NCI-H748 treated with DMSO at 0.1 percent for 48 hours (cell line): Measurements from ENCODE around the gene RUNX1.

Experiments
- DNase-seq: peaks from one replicate; lab custom pipeline; 2025; lab: John Stamatoyannopoulos, UW

RUNX1 gene

DNA sequence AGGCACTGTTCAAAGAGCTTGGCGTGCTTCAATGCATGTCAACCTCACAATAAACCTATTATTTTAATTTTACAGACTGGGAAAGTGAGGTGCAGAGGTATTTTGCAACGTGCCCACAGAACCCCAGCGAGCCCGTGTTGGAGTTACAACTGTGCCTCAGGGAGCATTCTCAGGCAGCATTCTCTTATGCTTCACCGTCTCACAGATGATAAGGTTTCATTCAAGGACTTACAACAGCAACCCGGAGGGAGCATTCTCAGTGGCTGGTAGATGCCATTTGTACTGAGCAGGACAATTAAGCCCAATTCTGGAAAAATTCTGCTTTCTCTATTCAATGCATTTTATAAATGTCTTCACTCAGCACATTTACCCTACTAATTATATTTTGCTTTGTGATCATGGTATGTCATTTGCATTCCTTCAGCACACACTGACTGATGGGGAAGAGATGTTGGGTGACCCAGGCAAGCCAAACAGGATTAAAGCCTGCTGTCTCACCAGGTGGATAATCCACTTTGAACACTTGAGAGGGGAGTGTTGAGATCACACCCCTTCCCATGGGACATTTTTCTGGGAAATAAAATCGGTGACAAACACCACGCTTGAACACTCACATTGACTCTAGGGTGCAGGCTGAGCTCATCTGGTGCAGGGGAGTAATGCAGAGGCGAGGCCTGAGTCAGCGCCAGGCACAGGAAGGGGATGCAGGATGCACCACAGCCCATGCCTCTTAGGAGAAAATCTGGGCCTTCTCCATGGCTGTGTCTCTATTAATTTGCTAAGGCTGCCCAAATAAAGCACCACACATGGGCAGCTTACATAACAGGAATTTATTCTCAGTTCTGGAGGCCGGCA lies 266.4 kb downstream of the RUNX1 start:
- no peak for DNase-seq

DNA sequence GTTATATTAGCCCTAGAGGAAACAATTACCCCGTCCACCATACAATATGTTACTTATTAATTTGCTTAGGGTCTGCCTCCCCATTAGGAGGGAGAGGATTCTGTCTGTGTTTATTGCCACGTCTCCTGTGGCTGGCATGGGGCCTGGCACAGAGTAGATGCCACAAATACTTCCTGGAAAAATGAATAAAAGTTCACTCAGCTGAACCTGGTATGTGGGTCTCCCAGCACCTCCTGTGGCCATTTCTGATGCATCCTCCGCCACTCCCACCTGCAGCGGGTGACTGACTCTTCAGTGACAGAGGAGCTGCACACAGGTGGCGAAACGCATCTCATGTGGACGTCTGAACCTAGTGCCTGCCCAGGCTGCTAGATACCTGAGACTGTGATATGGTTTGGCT lies 267.6 kb downstream of the RUNX1 start:
- no peak for DNase-seq

DNA sequence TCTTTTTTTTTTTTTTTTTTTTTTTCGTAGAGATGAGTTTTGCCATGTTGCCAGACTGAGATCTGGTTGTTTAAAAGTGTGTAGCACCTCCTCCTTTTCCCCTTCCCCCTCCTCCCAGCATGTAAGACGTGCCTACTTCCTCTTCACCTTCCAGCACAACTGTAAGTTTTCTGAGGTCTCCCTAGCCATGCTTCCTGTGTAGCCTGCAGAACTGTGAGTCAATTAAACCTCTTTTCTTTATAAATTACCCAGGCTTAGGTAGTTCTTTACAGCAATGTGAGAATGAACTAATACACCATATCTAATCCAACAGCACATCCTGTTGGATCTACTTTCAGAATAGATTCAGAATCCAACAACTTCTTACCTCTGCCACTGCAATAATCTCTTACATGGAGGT lies 269.2 kb downstream of the RUNX1 start:
- no peak for DNase-seq

DNA sequence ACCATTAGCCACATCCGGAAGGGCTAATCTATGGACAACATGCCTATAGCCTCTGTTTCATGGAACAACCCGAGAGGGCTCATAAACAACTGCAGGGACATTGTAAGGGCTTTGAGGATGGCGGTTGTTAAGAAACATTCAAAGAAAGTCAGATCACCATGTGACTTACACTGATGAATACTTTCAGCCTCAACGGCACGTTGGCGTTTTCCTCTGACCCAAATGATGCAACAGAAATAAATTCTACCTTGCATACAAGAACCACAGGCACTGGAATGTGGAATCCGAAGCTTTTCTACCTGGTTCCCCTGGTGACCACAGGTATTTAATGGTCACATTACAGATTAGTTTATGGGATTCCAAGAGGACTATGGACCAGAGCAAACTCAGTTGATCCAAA lies 273.3 kb downstream of the RUNX1 start:
- no peak for DNase-seq

DNA sequence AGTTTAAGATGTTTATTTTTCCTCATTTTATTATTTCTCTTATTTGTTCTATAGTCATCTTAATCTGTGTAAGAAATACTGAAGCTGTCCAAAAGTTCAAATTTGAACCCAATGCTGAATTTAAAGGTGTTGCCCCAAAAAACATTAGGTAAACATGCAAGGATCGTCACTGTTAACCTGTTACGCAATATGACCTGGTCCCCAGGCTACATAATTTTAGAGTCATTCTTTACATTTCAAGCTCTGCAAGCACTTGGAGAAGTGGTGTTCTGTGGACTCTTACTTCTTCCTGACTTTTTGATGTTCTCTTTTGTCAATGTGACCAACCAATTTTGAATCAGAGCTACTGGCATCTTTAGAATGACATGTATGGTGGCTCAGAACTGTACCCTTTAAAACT lies 274.4 kb downstream of the RUNX1 start:
- DNase-seq = no peak

DNA sequence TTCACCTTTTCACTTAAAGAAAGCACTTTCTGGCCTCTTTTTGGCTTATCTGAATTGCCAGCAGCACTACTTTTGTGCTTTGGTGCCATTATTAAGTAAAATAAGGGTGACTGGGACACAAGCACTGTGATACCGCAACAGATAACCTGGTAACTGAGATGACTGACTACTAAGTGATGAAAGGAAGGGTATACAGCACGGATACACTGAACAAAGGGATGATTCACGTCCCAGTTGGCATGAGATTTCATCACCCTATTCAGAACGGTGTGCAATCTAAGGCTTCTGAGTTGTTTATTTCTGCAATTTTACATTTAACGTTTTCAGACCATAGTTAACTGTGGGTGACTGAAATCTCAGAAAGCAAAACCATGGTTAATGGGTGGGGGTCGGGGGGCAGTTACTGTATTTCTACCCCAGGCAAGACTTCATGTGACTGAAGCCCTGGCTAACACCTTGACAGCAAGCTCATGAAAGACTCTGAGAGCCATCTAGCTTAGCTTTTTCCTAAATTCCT lies 277.5 kb downstream of the RUNX1 start:
- DNase-seq = no peak

DNA sequence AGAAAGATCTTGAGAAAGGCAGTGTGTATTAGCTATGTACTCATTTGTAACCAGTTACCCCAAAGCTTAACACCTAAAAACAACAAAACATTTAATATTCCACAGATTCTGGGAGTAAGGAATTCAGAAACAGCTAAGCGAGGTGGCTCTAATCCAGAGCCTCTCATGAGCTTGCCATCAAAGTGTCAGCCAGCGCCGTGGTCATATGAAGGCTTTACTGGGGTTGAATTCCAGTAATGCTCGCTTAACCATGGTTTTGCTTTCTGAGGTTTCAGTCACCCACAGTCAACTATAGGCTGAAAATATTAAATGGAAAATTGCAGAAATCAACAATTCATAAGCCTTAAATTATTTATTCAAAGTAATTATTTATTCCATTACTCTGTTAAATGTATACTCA lies 278.5 kb downstream of the RUNX1 start:
- no peak for DNase-seq

DNA sequence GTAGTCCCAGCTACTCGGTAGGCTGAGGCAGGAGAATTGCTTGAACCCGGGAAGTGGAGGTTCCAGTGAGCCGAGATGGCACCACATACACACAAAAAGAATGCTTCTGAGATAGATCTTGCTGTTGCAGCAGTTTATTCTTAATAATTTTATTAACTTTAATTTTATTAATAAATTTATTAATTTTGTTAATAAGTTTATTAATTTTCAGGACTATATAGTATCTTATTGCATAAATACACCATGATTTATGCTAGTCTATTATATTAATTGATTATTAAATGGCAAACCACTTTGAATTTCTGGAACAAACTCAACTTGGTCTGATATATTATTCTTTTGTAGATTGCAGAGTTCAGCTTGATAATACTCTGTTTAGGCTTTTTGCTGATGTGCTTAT lies 280.8 kb downstream of the RUNX1 start:
- DNase-seq = no peak

DNA sequence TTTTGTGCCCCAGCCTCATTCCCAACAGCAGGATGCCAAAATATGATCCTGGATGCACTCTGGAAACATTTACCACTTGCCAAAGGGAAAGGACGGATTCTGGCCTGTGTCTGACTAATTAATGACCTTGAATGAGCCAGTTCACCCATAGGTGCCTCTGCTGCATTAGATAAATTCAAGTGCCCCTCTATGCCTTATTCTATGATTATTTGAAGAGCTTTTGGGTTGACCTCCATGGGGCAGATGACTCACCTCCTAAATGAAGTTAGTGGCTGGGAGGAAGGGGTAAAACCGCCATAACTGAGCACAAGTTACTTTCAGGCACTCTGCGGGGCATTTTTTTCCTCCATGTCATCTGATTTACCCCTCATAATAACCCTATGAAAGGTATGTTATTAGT lies 282.2 kb downstream of the RUNX1 start:
- no peak for DNase-seq

DNA sequence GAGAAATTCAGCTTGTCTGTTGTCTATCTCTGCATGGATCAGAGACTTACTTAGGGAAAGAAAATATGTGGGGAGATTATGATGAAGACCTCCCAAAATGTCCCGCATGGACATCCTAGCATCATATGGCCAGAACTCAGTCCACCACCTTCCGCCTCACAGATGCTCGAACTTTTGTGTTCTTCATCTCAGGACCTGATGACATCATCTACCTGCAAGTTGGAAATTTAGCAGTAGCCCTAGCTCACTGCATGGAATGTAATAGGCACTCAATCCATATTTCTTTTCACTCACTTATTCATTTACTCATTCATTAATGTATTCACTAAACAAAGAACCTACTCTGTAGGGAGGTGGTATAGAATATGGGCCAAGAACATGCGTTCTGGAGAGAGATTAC lies 283.5 kb downstream of the RUNX1 start:
- DNase-seq = no peak

DNA sequence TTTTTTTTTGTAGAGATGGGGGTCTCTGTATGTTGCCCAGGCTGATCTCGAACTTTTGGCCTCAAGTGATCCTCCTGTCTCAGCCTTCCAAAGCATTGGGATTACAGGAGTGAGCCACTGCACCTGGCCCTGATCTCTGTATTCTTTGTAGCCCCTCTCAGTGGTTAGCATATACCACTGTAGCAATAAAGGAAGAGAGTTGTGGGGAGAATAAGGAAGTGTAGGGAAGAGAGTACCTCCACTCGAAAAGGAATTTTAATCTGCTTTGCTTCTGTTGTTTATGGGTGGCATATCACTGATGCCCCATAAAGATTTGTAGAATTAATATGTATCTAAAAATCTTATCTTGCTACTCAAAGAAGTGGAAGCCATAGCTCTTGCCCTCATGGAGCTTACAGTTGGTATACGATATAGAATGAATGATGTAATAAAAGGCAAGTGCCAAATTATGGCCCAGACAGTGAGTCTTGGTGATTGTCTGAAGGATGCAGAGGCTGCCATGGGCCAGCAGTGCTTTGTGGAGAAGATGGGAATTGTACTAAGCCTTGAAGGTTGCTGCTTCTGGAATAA lies 284.3 kb downstream of the RUNX1 start:
- no peak for DNase-seq

DNA sequence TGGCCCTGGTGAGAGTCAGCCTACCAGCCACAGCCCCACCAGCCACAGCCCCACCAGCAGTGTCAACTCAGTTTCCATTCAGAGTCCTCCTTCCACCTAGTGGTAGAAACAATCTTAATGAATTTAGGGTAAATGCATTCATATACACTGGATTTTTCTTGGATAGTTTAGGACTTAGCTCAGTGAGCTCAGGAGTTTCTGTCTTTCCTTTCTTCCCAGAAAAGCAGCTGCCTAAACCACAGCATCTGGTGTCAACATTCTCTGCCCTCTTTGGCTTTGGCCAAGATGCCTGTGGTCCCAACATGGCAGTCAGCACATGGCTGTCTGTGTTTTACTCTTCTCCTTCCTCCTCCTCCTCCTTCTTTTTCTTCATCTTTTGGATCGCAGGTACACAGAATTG lies 286.3 kb downstream of the RUNX1 start:
- no peak for DNase-seq

DNA sequence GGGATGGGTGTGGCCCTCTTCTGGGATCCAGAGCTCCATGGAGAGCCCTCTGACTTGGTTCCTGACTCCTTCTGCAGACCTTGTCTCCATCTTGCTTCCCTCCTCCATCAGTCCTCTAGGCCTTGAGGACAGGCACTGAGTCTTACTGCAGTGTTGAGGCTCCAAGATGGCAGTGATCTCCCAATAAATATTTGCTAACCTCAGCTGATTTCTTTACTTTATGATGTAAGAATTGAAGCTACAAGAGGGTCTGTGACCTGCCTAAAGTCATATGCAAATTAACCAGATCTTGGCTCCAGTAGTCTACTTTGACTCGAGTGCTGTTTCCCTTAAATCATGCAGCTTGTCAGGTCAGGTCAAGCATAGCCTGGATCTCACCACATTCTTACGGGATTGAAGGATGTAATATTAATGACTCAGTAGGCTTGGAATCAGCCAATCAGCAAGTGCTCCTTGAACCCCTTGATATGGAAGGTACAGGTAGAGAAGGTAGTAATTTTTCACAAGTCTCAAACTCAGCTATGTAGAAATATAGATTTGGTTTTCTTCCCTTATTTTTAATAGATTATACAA lies 287.3 kb downstream of the RUNX1 start:
- no peak for DNase-seq

DNA sequence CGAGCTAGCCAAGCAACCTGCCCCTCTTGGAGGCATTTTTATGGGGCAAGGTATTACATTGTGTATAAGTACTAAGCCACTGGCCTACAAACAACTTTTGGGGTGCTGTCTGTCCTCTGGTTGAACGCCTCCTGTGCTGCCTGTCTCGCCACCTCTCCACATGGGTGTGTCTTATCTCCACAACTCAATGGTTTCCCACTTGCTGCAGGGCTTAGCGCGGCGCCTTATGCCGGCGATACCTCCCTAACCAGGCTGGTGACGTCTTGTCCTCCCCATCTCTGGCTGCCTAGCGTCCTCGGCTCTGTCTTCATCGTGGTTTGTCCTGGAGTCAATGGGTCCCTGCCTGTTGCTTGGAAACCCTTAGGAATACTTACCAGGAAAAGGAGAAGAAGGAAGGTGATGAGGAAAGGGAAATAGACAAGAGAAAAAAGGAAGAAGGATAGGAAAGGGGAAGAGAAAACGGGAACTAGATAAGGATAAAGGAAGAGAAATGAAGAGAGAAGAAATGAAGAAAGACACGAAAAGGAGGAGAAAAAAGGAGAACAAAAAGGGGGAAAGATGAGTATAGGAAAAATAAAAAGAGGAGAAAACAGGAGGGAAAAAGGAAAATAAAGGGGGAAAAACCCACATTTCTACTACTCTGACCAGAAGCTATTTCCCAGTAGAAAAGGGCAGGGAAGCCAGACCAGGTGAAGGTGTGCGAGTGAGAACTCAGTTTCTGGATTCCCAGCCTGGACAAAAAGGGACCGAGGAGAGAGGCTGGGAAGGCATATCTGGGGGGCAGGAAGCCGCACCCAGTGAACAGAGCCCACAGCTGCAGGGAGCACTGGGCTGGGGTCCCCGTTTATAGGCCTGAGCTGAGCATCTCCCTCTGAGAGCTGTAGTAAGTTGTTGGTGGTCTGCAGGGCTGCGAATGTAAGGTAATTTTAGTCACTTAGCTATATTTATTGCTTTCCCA lies 294.1 kb downstream of the RUNX1 start:
- no peak for DNase-seq

DNA sequence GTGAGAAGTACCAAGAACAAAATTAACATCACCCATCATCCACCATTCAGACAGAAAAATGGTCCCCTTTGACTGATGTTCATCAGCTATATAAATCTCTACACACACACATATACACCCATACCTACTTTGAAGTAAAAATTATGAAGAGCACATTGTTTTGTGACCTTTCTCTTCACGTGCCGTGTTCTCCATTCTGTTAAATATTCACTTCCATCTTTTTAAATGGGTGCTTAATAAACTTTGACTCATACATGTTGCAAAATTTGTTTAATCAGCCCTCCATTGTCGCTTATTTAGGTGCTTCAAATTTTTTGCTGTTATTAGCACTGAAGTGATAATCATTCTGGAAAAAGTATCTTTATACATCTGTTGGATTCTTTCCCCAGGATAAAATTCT lies 300.2 kb downstream of the RUNX1 start:
- no peak for DNase-seq

DNA sequence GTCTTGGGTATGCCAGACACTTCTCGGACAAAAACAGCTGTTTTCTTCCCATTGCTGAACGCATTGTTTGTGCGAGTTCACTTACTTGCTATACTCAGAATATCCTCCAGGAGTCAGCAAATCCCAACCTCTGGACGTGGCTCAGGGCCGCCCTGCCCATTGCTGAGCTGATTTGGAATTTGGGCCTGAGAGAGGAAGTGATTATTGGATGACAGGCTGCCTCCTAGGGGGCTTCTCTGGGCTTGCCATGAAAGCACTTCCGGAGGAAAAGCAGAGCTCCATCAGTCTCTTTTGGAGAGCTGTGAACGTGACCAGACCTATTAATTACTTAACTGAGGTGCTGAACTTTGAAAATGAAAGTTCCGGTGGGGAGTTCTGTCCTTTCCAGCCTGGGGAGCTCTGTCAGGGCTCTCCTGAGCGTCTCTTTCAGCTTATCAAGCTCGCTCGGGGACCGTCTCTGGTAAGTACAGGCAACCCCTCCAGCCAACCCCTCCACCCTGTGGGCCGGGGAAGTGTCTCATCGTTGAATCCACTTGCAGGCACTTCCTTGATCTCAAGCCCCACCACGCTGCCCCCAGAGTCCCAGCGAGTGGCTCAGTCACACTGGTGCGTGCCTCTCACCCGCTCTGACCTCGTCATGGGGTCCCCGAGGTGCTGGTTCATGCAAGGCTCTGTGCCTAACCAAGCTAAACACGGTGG lies 303.4 kb downstream of the RUNX1 start:
- DNase-seq = peak; percentile 67

DNA sequence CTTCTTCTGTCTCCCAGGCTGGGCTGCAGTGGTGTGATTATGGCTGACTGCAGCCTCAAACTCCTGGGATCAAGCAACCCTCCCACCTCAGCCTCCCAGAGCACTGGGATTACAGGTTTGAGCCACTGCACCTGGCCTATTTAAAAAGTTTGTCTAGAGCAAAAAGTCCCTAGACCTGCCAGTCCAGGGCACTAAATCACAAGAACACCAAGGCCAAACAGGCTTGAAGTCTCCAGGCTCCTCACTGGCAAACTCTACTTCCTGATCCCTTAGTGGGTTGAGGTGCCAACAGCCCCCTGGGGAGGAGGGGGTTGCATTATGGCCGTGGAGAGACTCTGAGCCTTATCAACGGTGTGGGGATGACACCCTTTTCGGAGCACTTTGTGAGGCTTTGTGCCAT lies 304.3 kb downstream of the RUNX1 start:
- DNase-seq = no peak

DNA sequence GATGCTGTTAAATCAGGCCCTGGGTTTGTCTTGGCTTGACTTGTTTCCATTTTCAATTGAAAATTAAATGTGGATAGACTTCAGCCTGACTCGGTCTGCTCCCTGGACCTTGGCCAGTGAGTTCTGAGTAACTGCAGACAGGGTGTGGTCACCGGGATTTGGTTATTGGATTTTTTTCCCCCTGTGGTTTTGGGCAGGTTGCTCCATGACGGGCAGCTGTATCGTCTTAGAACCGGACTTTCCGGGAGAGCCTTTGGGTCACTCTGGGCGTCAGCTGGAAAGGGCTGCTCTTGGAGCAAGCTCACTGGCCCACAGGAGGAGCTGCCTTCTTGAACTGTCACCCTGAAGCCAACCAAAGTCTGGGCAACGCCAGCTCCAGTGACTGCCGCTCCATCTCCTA lies 305.3 kb downstream of the RUNX1 start:
- DNase-seq = no peak

DNA sequence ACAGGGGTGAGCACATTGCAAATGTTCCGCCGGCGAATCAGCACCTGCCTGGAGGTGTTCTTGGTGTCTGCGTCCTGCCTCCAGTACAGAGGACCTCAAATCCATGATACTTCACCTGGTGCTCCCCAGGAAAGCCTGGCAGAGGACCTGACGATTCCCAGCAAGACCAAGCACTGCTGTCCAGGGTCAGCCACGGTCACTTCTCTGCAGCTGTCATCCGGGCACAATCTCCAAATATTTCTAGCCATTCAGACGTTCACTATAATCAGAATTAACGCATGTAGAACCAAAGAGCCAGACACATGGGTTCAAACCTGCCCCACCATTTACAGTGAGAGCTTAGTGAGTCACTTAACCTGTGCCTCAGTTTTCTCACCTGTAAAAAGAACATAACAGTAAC lies 305.8 kb downstream of the RUNX1 start:
- DNase-seq = no peak

DNA sequence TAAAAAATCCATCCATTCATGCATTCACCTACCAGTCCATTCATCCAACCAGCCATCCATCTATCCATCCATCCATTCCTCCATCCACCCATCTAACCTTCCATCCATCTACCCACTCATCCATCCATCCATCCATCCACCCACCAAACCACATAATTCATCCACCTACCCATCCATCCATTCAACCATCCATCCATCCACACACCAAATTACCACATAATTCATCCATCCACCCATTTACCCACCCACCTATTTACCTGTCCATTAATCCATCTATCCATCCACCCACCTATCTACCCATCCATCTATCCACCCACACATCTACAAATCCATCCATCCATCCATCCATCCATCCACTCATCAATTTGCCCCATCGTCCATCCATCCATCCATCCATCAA lies 308.9 kb downstream of the RUNX1 start:
- DNase-seq = no peak
